Mesendoderm (in vitro differentiated cells): ENCODE measurements around the gene SSBP3.
A peak's percentile ranks its signal among the peaks of the same experiment; 100 is the strongest.

Source experiments
- DNase-seq: peaks from one replicate; pipeline ENCODE4 v3.0.0; 2013
- H2AK5ac ChIP-seq: 2 replicates; pipeline ENCODE4 v1.6.1; 2013; ENCODE audit warnings: low read length, inconsistent platforms
- H2BK120ac ChIP-seq: 2 replicates; pipeline ENCODE4 v1.6.1; 2013; ENCODE audit warnings: low read depth, mild to moderate bottlenecking, low read length, moderate library complexity, mixed read lengths
- H2BK15ac ChIP-seq: replicated peaks from 2 replicates; pipeline ENCODE4 v1.6.1; 2013; ENCODE audit warnings: low read depth, mild to moderate bottlenecking, moderate library complexity
- H2BK5ac ChIP-seq: 2 replicates; pipeline ENCODE4 v1.6.1; 2013; ENCODE audit warnings: low read length, inconsistent platforms
- H3K18ac ChIP-seq: 2 replicates; pipeline ENCODE4 v1.6.1; 2013; ENCODE audit warnings: mild to moderate bottlenecking, low read length, mixed read lengths
- H3K23ac ChIP-seq: one replicate; pipeline ENCODE4 v1.6.1; 2013; ENCODE audit warnings: low read length
- H3K27ac ChIP-seq: 2 replicates; pipeline ENCODE4 v1.5.1; 2013; ENCODE audit warnings: low read depth, mild to moderate bottlenecking, inconsistent platforms, low read length, moderate library complexity
- H3K27me3 ChIP-seq: 2 replicates; pipeline ENCODE4 v1.6.1; 2013; ENCODE audit warnings: low read length, control low read depth, mild to moderate bottlenecking, inconsistent platforms; ENCODE audit not compliant: insufficient read depth, poor library complexity
- H3K36me3 ChIP-seq: 2 replicates; pipeline ENCODE4 v1.6.1; 2013; ENCODE audit warnings: low read length, inconsistent platforms; ENCODE audit not compliant: control insufficient read depth, insufficient read depth
- H3K4ac ChIP-seq: one replicate; pipeline ENCODE4 v1.6.1; 2013; ENCODE audit warnings: low read depth, mild to moderate bottlenecking, low read length, moderate library complexity
- H3K4me1 ChIP-seq: 2 replicates; pipeline ENCODE4 v1.6.1; 2013; ENCODE audit warnings: low read depth, low read length, inconsistent platforms; ENCODE audit not compliant: control insufficient read depth
- H3K4me2 ChIP-seq: 2 replicates; pipeline ENCODE4 v1.6.1; 2013; ENCODE audit warnings: low read length
- H3K4me3 ChIP-seq: 2 replicates; pipeline ENCODE4 v1.5.1; 2013; ENCODE audit warnings: mild to moderate bottlenecking, low read length
- H3K56ac ChIP-seq: one replicate; pipeline ENCODE4 v1.6.1; 2013; ENCODE audit warnings: low read length
- H3K79me1 ChIP-seq: 2 replicates; pipeline ENCODE4 v1.6.1; 2013; ENCODE audit warnings: low read length, inconsistent platforms
- H3K79me2 ChIP-seq: 2 replicates; pipeline ENCODE4 v1.6.1; 2013; ENCODE audit warnings: mild to moderate bottlenecking, low read length; ENCODE audit not compliant: control insufficient read depth, insufficient read depth
- H3K9ac ChIP-seq: 2 replicates; pipeline ENCODE4 v1.6.1; 2013; ENCODE audit warnings: low read length, inconsistent platforms
- H4K5ac ChIP-seq: one replicate; pipeline ENCODE4 v1.6.1; 2013; ENCODE audit warnings: low read length
- H4K8ac ChIP-seq: one replicate; pipeline ENCODE4 v1.6.1; 2013; ENCODE audit warnings: low read depth, mild to moderate bottlenecking, control low read depth, low read length, moderate library complexity
- WGBS: extraction: QIAGEN DNeasy Blood & Tissue Kit; methylation state at CpG from one replicate; pipeline ENCODE4 v1.1.7; 2013; ENCODE audit warnings: low lambda C conversion rate, missing lambda C conversion rate; ENCODE audit not compliant: insufficient coverage; ENCODE audit errors: extremely low coverage; 5-methylcytosine and 5-hydroxymethylcytosine counted together

Gene SSBP3

GRCh38 chr1:54361342-54361741, 44.9 kb downstream of the SSBP3 start:
- H4K8ac ChIP-seq: no peak overlapping the region
- peaks cover 93% of the 10 kb centered on the region for H3K79me2 ChIP-seq
- WGBS: no CpG with 5 or more reads among the region's 12 CpGs
- no peak overlapping the region for H3K4ac ChIP-seq
- no peak overlapping the region for H3K9ac ChIP-seq
- H3K27ac ChIP-seq: no peak overlapping the region
- peaks cover 17% of the 10 kb centered on the region for H3K4me1 ChIP-seq
- no peak overlapping the region for H3K4me2 ChIP-seq
- H4K5ac ChIP-seq: no peak overlapping the region
- no peak overlapping the region for H2BK15ac ChIP-seq
- peaks cover 52% of the 10 kb centered on the region for H3K79me1 ChIP-seq
- H2AK5ac ChIP-seq: no peak overlapping the region
- no peak overlapping the region for H3K18ac ChIP-seq
- peak; percentile 60 for DNase-seq
- H3K23ac ChIP-seq: no peak overlapping the region
- H2BK5ac ChIP-seq: no peak overlapping the region
- no peak overlapping the region for H3K56ac ChIP-seq
- H3K27me3 ChIP-seq: no peaks in the 10 kb centered on the region
- no peak overlapping the region for H3K4me3 ChIP-seq
- no peak overlapping the region for H2BK120ac ChIP-seq
- H3K36me3 ChIP-seq: peaks cover 1% of the 10 kb centered on the region

- Histone ChIP-seq H2BK120ac (no peak overlapping the region), H2BK5ac (no peak overlapping the region), H3K79me2 (peaks cover 93% of the 10 kb centered on the region), H2AK5ac (no peak overlapping the region), H3K18ac (no peak overlapping the region), H3K4me3 (no peak overlapping the region), H3K4me1 (peaks cover 23% of the 10 kb centered on the region), H3K79me1 (peaks cover 48% of the 10 kb centered on the region), H3K36me3 (peaks cover 1% of the 10 kb centered on the region), H4K5ac (no peak overlapping the region), H3K4ac (no peak overlapping the region), H2BK15ac (no peak overlapping the region), H3K4me2 (no peak overlapping the region), H3K56ac (no peak overlapping the region), H3K27ac (no peak overlapping the region), H3K9ac (no peak overlapping the region), H3K27me3 (no peaks in the 10 kb centered on the region), H3K23ac (no peak overlapping the region), H4K8ac (no peak overlapping the region)
- no CpG with 5 or more reads among the region's 6 CpGs for WGBS
- DNase-seq: no peak
Observed at GRCh38 chr1:54360165-54361005, 45.8 kb downstream of the SSBP3 start.

- WGBS: no CpG with 5 or more reads among the region's 9 CpGs
- no peak overlapping the region for H3K18ac ChIP-seq
- H2BK120ac ChIP-seq: no peak overlapping the region
- no peak overlapping the region for H2AK5ac ChIP-seq
- H3K27ac ChIP-seq: no peak overlapping the region
- H3K4me3 ChIP-seq: no peak overlapping the region
- H3K23ac ChIP-seq: no peak overlapping the region
- peaks cover 41% of the 10 kb centered on the region for H3K79me1 ChIP-seq
- no peak overlapping the region for H3K4me2 ChIP-seq
- H3K36me3 ChIP-seq: peaks cover 1% of the 10 kb centered on the region
- H3K4me1 ChIP-seq: peaks cover 27% of the 10 kb centered on the region
- no peak overlapping the region for H3K4ac ChIP-seq
- no peak for DNase-seq
- H2BK15ac ChIP-seq: no peak overlapping the region
- peaks cover 93% of the 10 kb centered on the region for H3K79me2 ChIP-seq
- no peaks in the 10 kb centered on the region for H3K27me3 ChIP-seq
- no peak overlapping the region for H2BK5ac ChIP-seq
- no peak overlapping the region for H3K56ac ChIP-seq
- H3K9ac ChIP-seq: no peak overlapping the region
- no peak overlapping the region for H4K5ac ChIP-seq
- no peak overlapping the region for H4K8ac ChIP-seq
Observed at GRCh38 chr1:54359393-54360162, 46.6 kb downstream of the SSBP3 start.

GRCh38 chr1:54358503-54359168, 47.6 kb downstream of the SSBP3 start:
- Histone ChIP-seq H4K8ac (no peak overlapping the region), H3K4me2 (no peak overlapping the region), H2BK5ac (no peak overlapping the region), H3K27me3 (no peaks in the 10 kb centered on the region), H4K5ac (no peak overlapping the region), H3K27ac (no peak overlapping the region), H3K79me1 (peaks cover 42% of the 10 kb centered on the region), H2AK5ac (no peak overlapping the region), H3K4ac (no peak overlapping the region), H3K4me3 (no peak overlapping the region), H3K9ac (no peak overlapping the region), H3K79me2 (peaks cover 93% of the 10 kb centered on the region), H3K4me1 (peaks cover 34% of the 10 kb centered on the region), H2BK15ac (no peak overlapping the region), H3K36me3 (peaks cover 1% of the 10 kb centered on the region), H3K23ac (no peak overlapping the region), H3K56ac (no peak overlapping the region), H3K18ac (no peak overlapping the region), H2BK120ac (no peak overlapping the region)
- no peak for DNase-seq
- no CpG with 5 or more reads among the region's 14 CpGs for WGBS

GRCh38 chr1:54357967-54358366, 48.2 kb downstream of the SSBP3 start:
- Histone ChIP-seq H2BK15ac (no peak overlapping the region), H4K5ac (no peak overlapping the region), H3K4ac (no peak overlapping the region), H2AK5ac (no peak overlapping the region), H3K23ac (no peak overlapping the region), H3K9ac (no peak overlapping the region), H3K27ac (no peak overlapping the region), H3K79me2 (peaks cover 97% of the 10 kb centered on the region), H3K4me2 (no peak overlapping the region), H3K27me3 (no peaks in the 10 kb centered on the region), H3K79me1 (peaks cover 46% of the 10 kb centered on the region), H3K36me3 (peaks cover 1% of the 10 kb centered on the region), H3K56ac (no peak overlapping the region), H2BK5ac (no peak overlapping the region), H3K4me3 (no peak overlapping the region), H3K4me1 (peaks cover 33% of the 10 kb centered on the region), H3K18ac (no peak overlapping the region), H4K8ac (no peak overlapping the region), H2BK120ac (no peak overlapping the region)
- no peak for DNase-seq
- no CpG with 5 or more reads among the region's 5 CpGs for WGBS
